ENCODE results near the gene CEMP1. TPM values are rescaled to one million over a fixed set of nuclear protein-coding genes. Genes with fewer than 3 reads are reported as not detected.
A peak's percentile ranks its signal among the peaks of the same experiment; 100 is the strongest.

The CEMP1 gene
- total and polyA plus RNA-seq, 10 of the 15 experiments (the other 5 are each of a cell fraction or from before 2014, with no cell fraction given) = 0.05 to 8.2 (median 1.5) TPM; not detected in 5

DNA sequence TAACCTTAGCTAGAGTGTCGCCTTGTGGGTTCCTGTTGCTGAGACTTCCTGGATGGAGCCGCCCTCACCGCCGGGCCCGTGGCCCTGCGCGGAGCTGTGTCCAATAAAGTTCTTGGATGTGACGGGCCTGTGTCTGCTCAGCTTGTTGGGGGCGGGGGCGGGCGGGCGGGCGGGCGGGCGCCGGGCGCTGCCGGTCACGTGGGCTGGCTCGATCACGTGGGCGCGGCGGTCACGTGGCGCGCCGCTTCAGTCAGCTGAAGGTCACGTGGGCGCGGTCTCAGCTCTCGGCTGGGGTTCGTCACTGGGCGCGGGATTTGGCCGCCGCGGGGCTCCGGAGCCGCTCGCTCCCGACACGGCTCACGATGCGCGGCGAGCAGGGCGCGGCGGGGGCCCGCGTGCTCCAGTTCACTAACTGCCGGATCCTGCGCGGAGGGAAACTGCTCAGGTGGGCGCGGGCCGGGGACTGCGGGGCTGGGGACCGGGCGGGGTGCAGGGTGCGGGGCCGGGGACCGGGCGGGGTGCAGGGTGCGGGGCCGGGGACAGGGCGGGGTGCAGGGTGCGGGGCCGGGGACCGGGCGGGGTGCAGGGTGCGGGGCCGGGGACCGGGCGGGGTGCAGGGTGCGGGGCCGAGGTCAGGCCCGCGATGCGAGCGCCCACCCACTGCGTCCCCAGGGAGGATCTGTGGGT is 11.0 kb downstream of the CEMP1 start, which contains the start of gene AMDHD2:
Gene AMDHD2, plus strand, starts transcription at position 275 of the 687 bp plus-strand sequence. Its CDS starts 88 bp downstream, at position 363.
- intact Hi-C loops (cut with micrococcal nuclease; ENCODE audit: unreplicated experiment) = no loop called here
- peaks cover 11 to 18% of the 10 kb centered on the region in 2 experiments; a peak in 3 of 4 replicates for H3K36me3 ChIP-seq (ENCODE audit: control insufficient read depth in 2 of 2, insufficient read depth in 2 of 2, low read length in 1 of 2)
- peak; percentile 71 for FAIRE-seq
- H3K27me3 ChIP-seq (replicated peaks in 1 of 2; ENCODE audit: control insufficient read depth in 2 of 2, insufficient read depth in 2 of 2, low read length in 1 of 2) = no peaks in the 10 kb centered on the region
- SMC1A ChIA-PET (ENCODE audit: uncharacterized antibody, unreplicated experiment) = interaction anchor here (0.6 to 0.7 kb wide), 2 partner anchors 61 to 404 kb away, joined by 3 read pairs; partner anchors contain the start of gene TEDC2
- H3K9ac ChIP-seq (ENCODE audit: control insufficient read depth, insufficient read depth, low read length) = peak within 1 kb of the TSS; percentile 74
- H2AFZ ChIP-seq (ENCODE audit: control insufficient read depth, low read depth, low read length) = no peak within 1 kb of the TSS
- CTCF ChIA-PET = interaction anchor here (1.1 kb wide), 1 partner anchor 90 kb away, joined by 4 read pairs; no protein-coding TSS in a partner anchor
- peaks cover 17% of the 10 kb centered on the region for H3K4me1 ChIP-seq (ENCODE audit: control insufficient read depth, insufficient read depth, low read length)
- H3K9me3 ChIP-seq (replicated peaks; ENCODE audit: control insufficient read depth, insufficient read depth, low read length) = no peaks in the 10 kb centered on the region
- peak; percentile 76 for ATAC-seq
- peak within 1 kb of the TSS; percentile 39; the same call in 1 of the 2 replicates for H3K27ac ChIP-seq (ENCODE audit: control insufficient read depth, insufficient read depth)
- H4K20me1 ChIP-seq (ENCODE audit: control insufficient read depth, insufficient read depth) = peaks cover 5% of the 10 kb centered on the region
- RAD21 ChIA-PET (ENCODE audit: unreplicated experiment) = no interaction called here
- POLR2A ChIA-PET = interaction anchor here (0.8 to 1.1 kb wide), 2 partner anchors 11 kb away, joined by 3 to 4 read pairs; partner anchors contain the start of gene CEMP1
- H3K4me3 ChIP-seq = peak within 1 kb of the TSS; percentile 71; the same call in 1 of the 2 replicates
- in situ Hi-C loops (cut with MboI) = no loop called here
- H3K79me2 ChIP-seq (ENCODE audit: control insufficient read depth, insufficient read depth, low read length) = peaks cover 50% of the 10 kb centered on the region
- BruUV-seq (replicated peaks) = no TSS peak
- DNase-seq (ENCODE audit: low read depth, low spot score) = peak; percentile 34
- WGBS (ENCODE audit: insufficient coverage, insufficient replicate concordance, low lambda C conversion rate, missing lambda C conversion rate) = 2% methylated on average over 8 of the region's 83 CpGs
- peak within 1 kb of the TSS; percentile 92 for H3K4me2 ChIP-seq (ENCODE audit: control insufficient read depth, insufficient read depth)
- TF ChIP-seq CHD1 (IDR thresholded peaks at IDR 0.05; ENCODE audit: low read depth, low read length) (no peak), SRF (IDR thresholded peaks at IDR 0.05; ENCODE audit: low read depth in 2 of 2, low read length in 2 of 2) (peak in 1 of 2 experiments; percentile 63; a peak in 1 of 4 replicates), IKZF1 (conservative IDR thresholded peaks at IDR 0.05) (peak; percentile 48), CHD2 (IDR thresholded peaks at IDR 0.05; ENCODE audit: borderline replicate concordance, low read depth, low read length) (peak; percentile 90), BMI1 (IDR thresholded peaks at IDR 0.05; ENCODE audit: borderline replicate concordance) (no peak), ZBED1 (IDR thresholded peaks at IDR 0.05; ENCODE audit: borderline replicate concordance) (no peak; the same call in 1 of the 2 replicates), NBN (IDR thresholded peaks at IDR 0.05) (no peak), SIN3A (IDR thresholded peaks at IDR 0.05; ENCODE audit: low read depth, low read length) (peak; percentile 97), SMARCA5 (IDR thresholded peaks at IDR 0.05) (no peak), SREBF2 (IDR thresholded peaks at IDR 0.05; ENCODE audit: low read length) (no peak), NFXL1 (IDR thresholded peaks at IDR 0.05; ENCODE audit: borderline replicate concordance) (no peak), STAT3 (IDR thresholded peaks at IDR 0.05; ENCODE audit: low read depth, low read length) (no peak), CBFB (IDR thresholded peaks at IDR 0.05; ENCODE audit: low read depth) (no peak), E2F4 (IDR thresholded peaks at IDR 0.05; ENCODE audit: low read depth, low read length) (peak; percentile 74), BHLHE40 (IDR thresholded peaks at IDR 0.05; ENCODE audit: borderline replicate concordance in 1 of 2, low read depth in 2 of 2, low read length in 1 of 2) (peak; percentile 92 to 98), ATF3 (IDR thresholded peaks at IDR 0.05; ENCODE audit: borderline replicate concordance, extremely low read depth, low read depth, low read length) (peak; percentile 100), KAT2A (conservative IDR thresholded peaks at IDR 0.05; ENCODE audit: control insufficient read depth, low read depth, low read length) (no peak), BACH1 (IDR thresholded peaks at IDR 0.05; ENCODE audit: borderline replicate concordance) (peak; percentile 92), ZBTB11 (CRISPR knock-in tag; IDR thresholded peaks at IDR 0.05) (no peak), MEF2A (IDR thresholded peaks at IDR 0.05; ENCODE audit: insufficient read depth, low read depth, low read length) (peak; percentile 64; the same call in 1 of the 2 replicates), PML (IDR thresholded peaks at IDR 0.05; ENCODE audit: low read length) (no peak)
